Neural cell (in vitro differentiated cells): ENCODE data around the gene ZNF346. TPM values are rescaled to one million over a fixed set of nuclear protein-coding genes. Genes with fewer than 3 reads are reported as not detected.
"Not testable (repeated sequence)": the region's sequence is repeated elsewhere in the genome, so short reads cannot be mapped to it uniquely, and the experiment has no call there.

Experiments
- H2AFZ ChIP-seq: fragments of 200-600, 300-800 bp; sonication (generic), shearing (Covaris generic); 2 replicates; pipeline ENCODE4 v1.6.0; 2014; ENCODE audit warnings: low read depth, mild to moderate bottlenecking, antibody characterized with exemption, low read length, moderate library complexity
- H3F3A ChIP-seq: fragments of 200-600 bp; shearing (Covaris generic); 2 replicates; pipeline ENCODE4 v1.6.1; 2016; ENCODE audit warnings: mild to moderate bottlenecking, moderate library complexity, mixed read lengths, antibody characterized with exemption, low read length; ENCODE audit not compliant: insufficient read depth, poor library complexity, severe bottlenecking
- H3K27ac ChIP-seq: fragments of 200-600, 300-800 bp; sonication (generic), shearing (Covaris generic); 2 replicates; pipeline ENCODE4 v1.5.1; 2014; ENCODE audit warnings: mild to moderate bottlenecking, low read length, moderate library complexity
- H3K27me3 ChIP-seq: fragments of 300-800, 200-600 bp; sonication (generic), shearing (Covaris generic); 2 replicates; pipeline ENCODE4 v1.6.0; 2014; ENCODE audit warnings: mild to moderate bottlenecking, low read depth, low read length, moderate library complexity; ENCODE audit not compliant: insufficient read depth
- H3K36me3 ChIP-seq: fragments of 300-800, 200-600 bp; sonication (generic), shearing (Covaris generic); 2 replicates; pipeline ENCODE4 v1.5.1; 2014; ENCODE audit warnings: mild to moderate bottlenecking, antibody characterized with exemption, low read length, moderate library complexity; ENCODE audit not compliant: insufficient read depth
- H3K4me2 ChIP-seq: fragments of 300-800, 200-600 bp; sonication (generic), shearing (Covaris generic); 2 replicates; pipeline ENCODE4 v1.6.0; 2014; ENCODE audit warnings: mild to moderate bottlenecking, low read length
- H3K4me3 ChIP-seq: fragments of 300-800, 200-600 bp; sonication (generic), shearing (Covaris generic); 2 replicates; pipeline ENCODE4 v1.5.1; 2014; ENCODE audit warnings: mild to moderate bottlenecking, low read length, moderate library complexity
- H3K79me2 ChIP-seq: fragments of 200-600 bp; shearing (Covaris generic); replicated peaks from 2 replicates; pipeline ENCODE4 v1.6.0; 2014; ENCODE audit warnings: mild to moderate bottlenecking, low read length, moderate library complexity; ENCODE audit not compliant: insufficient read depth
- H3K9ac ChIP-seq: fragments of 300-800, 200-600 bp; sonication (generic), shearing (Covaris generic); 2 replicates; pipeline ENCODE4 v1.6.1; 2016; ENCODE audit warnings: mild to moderate bottlenecking, low read length, mixed read lengths
- H3K9me2 ChIP-seq: fragments of 200-600 bp; shearing (Covaris generic); 2 replicates; pipeline ENCODE4 v1.6.1; 2016; ENCODE audit warnings: mild to moderate bottlenecking, low read length, mixed read lengths; ENCODE audit not compliant: insufficient read depth
- H3K9me3 ChIP-seq: fragments of 200-600, 300-800 bp; sonication (generic), shearing (Covaris generic); 2 replicates; pipeline ENCODE4 v1.6.1; 2016; ENCODE audit warnings: mild to moderate bottlenecking, mixed run types, low read length, moderate library complexity, mixed read lengths
- H4K20me1 ChIP-seq: fragments of 200-600 bp; shearing (Covaris generic); 2 replicates; pipeline ENCODE4 v1.6.1; 2016; ENCODE audit warnings: mild to moderate bottlenecking, mixed run types; ENCODE audit not compliant: insufficient read depth
- EP300 ChIP-seq: fragments of 450-650 bp; conservative IDR thresholded peaks from 2 replicates; pipeline ENCODE4 v1.6.1; 2014; ENCODE audit warnings: antibody characterized with exemption, mild to moderate bottlenecking, moderate library complexity; ENCODE audit not compliant: poor library complexity, severe bottlenecking
- EZH2 ChIP-seq: fragments of 200-600, 300-800 bp; shearing (Covaris generic), sonication (generic); IDR thresholded peaks from 2 replicates; pipeline ENCODE4 v1.6.1; 2014; ENCODE audit warnings: antibody characterized with exemption, low read length, borderline replicate concordance, mild to moderate bottlenecking; ENCODE audit not compliant: insufficient read depth, poor library complexity, severe bottlenecking
- MXI1 ChIP-seq: fragments of 450-650 bp; conservative IDR thresholded peaks from 2 replicates; pipeline ENCODE4 v1.6.1; 2014; ENCODE audit warnings: antibody characterized with exemption, mild to moderate bottlenecking; ENCODE audit not compliant: poor library complexity, severe bottlenecking
- POLR2AphosphoS5 ChIP-seq: IDR thresholded peaks from 2 replicates; pipeline ENCODE4 v1.6.1; 2012
- RAD21 ChIP-seq: fragments of 450-650 bp; conservative IDR thresholded peaks from 2 replicates; pipeline ENCODE4 v1.6.1; 2014; ENCODE audit warnings: antibody characterized with exemption, mild to moderate bottlenecking, moderate library complexity
- SMC3 ChIP-seq: fragments of 450-650 bp; conservative IDR thresholded peaks from 2 replicates; pipeline ENCODE4 v1.6.1; 2014; ENCODE audit warnings: antibody characterized with exemption, mild to moderate bottlenecking, moderate library complexity; ENCODE audit not compliant: poor library complexity
- TAF1 ChIP-seq: IDR thresholded peaks from 2 replicates; pipeline ENCODE4 v1.6.1; 2012; ENCODE audit warnings: low read depth
- polyA plus RNA-seq: library from polyadenylated mRNA; depleted of rRNA; stranded (reverse); fragments of >200 nt; gene quantifications from 2 replicates; pipeline ENCODE4 v1.2.3, GENCODE V29; 2014
- TF ChIP-seq, protein P1 (sequence below): IDR thresholded peaks from 2 replicates; pipeline ENCODE4 v1.6.1; 2012; ENCODE audit warnings: borderline replicate concordance
- TF ChIP-seq, protein P2 (sequence below): fragments of 450-650 bp; IDR thresholded peaks from 2 replicates; pipeline ENCODE4 v1.5.1; 2014; ENCODE audit warnings: antibody characterized with exemption, mild to moderate bottlenecking, moderate library complexity; ENCODE audit not compliant: poor library complexity, severe bottlenecking

Gene ZNF346
- polyA plus RNA-seq, 1 donor from 2014 or later, result 40.1 TPM

DNA sequence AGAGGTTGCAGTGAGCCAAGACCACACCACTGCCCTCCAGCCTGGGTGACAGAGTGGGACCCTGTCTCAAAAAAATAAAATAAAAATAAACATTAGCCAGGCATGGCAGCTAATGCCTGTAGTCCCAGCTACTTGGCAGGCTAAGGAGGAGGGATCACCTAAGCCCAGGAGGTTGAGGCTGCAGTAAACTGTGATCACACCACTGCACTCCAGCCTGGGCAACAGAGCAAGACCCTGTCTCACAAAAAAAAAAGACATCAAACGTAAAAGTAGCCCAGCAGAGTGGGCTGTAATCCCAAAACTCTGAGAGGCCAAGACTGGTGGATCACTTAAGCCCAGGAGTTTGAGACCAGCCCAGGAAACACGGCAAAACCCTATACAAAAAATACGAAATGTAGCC, 34.9 kb upstream of the ZNF346 start:
- TF ChIP-seq, protein P1, sequence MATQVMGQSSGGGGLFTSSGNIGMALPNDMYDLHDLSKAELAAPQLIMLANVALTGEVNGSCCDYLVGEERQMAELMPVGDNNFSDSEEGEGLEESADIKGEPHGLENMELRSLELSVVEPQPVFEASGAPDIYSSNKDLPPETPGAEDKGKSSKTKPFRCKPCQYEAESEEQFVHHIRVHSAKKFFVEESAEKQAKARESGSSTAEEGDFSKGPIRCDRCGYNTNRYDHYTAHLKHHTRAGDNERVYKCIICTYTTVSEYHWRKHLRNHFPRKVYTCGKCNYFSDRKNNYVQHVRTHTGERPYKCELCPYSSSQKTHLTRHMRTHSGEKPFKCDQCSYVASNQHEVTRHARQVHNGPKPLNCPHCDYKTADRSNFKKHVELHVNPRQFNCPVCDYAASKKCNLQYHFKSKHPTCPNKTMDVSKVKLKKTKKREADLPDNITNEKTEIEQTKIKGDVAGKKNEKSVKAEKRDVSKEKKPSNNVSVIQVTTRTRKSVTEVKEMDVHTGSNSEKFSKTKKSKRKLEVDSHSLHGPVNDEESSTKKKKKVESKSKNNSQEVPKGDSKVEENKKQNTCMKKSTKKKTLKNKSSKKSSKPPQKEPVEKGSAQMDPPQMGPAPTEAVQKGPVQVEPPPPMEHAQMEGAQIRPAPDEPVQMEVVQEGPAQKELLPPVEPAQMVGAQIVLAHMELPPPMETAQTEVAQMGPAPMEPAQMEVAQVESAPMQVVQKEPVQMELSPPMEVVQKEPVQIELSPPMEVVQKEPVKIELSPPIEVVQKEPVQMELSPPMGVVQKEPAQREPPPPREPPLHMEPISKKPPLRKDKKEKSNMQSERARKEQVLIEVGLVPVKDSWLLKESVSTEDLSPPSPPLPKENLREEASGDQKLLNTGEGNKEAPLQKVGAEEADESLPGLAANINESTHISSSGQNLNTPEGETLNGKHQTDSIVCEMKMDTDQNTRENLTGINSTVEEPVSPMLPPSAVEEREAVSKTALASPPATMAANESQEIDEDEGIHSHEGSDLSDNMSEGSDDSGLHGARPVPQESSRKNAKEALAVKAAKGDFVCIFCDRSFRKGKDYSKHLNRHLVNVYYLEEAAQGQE, result no peak
- no peak for TF ChIP-seq TAF1
- TF ChIP-seq, protein P2, sequence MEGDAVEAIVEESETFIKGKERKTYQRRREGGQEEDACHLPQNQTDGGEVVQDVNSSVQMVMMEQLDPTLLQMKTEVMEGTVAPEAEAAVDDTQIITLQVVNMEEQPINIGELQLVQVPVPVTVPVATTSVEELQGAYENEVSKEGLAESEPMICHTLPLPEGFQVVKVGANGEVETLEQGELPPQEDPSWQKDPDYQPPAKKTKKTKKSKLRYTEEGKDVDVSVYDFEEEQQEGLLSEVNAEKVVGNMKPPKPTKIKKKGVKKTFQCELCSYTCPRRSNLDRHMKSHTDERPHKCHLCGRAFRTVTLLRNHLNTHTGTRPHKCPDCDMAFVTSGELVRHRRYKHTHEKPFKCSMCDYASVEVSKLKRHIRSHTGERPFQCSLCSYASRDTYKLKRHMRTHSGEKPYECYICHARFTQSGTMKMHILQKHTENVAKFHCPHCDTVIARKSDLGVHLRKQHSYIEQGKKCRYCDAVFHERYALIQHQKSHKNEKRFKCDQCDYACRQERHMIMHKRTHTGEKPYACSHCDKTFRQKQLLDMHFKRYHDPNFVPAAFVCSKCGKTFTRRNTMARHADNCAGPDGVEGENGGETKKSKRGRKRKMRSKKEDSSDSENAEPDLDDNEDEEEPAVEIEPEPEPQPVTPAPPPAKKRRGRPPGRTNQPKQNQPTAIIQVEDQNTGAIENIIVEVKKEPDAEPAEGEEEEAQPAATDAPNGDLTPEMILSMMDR, result no peak
- TF ChIP-seq EP300, result no peak
- TF ChIP-seq EZH2, result no peak
- no peak for TF ChIP-seq RAD21
- TF ChIP-seq MXI1, result no peak
- no peak for TF ChIP-seq SMC3
- TF ChIP-seq POLR2AphosphoS5, result no peak
- no peaks in the 10 kb centered on the region for H4K20me1 ChIP-seq
- H3K4me3 ChIP-seq, result no peak overlapping the region
- no peaks in the 10 kb centered on the region for H3K36me3 ChIP-seq
- H3K27me3 ChIP-seq, result no peaks in the 10 kb centered on the region
- H3K27ac ChIP-seq, result no peak overlapping the region
- H3K9me3 ChIP-seq, result no peaks in the 10 kb centered on the region
- no peak overlapping the region for H3K9ac ChIP-seq
- no peaks in the 10 kb centered on the region for H3K9me2 ChIP-seq
- no peak overlapping the region for H2AFZ ChIP-seq
- no peak overlapping the region for H3K4me2 ChIP-seq
- H3F3A ChIP-seq, result no peaks in the 10 kb centered on the region
- peaks cover 54% of the 10 kb centered on the region for H3K79me2 ChIP-seq

DNA sequence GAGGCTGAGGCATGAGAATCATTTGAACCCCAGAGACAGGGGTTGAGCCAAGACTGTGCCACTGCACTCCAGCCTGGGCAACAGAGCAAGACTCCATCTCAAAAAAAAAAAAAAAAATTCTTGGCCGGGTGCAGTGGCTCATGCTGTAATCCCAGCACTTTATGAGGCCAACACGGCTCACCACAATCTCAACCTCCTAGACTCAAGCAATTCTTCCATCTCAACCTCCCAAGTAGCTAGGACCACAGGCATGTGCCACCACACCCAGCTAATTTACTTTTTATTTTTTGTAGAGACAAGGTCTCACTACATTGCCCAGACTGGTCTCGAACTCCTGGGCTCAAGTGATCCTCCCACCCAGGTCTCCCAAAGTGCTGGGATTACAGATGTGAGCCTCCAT, 29.4 kb upstream of the ZNF346 start:
- H3K27ac ChIP-seq, H3K27me3 ChIP-seq, H3K4me2 ChIP-seq, H2AFZ ChIP-seq, H3K4me3 ChIP-seq, H3K9me3 ChIP-seq, H4K20me1 ChIP-seq, H3K36me3 ChIP-seq, H3K9ac ChIP-seq, H3K9me2 ChIP-seq, H3F3A ChIP-seq: not testable (repeated sequence)
- peaks cover 67% of the 10 kb centered on the region for H3K79me2 ChIP-seq

DNA sequence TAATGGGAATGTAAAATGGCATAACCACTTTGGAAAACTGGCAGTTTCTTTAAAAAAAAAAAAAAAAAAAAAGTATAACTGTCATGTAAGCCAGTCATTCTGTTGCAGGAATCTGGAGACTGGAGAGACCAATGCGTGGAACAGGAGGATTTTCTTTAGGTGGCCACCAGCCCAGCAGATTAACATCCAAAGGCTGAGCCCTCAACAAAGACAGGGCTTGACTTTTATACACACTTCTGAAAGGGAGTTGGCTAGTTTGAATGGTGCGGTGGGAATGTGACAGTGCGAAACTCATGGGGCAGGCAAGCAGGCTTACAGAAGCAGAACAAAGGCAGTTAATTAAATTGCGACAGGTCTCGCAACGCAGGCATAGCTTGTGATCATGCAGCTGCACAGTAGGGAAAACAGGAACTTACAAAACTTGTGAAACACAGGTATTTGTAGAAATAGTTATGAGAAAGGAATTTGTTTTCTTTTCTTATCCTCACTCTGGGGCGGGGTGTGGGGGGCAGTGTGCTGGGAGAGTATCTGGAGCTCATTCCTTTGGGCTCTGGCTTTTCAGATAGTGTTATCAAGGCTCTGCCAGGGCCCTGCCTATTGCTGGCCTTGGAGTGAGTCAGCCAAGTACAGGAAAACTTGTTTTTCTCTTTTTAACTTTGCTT, 27.9 kb upstream of the ZNF346 start:
- Histone ChIP-seq H4K20me1 (no peaks in the 10 kb centered on the region), H3F3A (no peaks in the 10 kb centered on the region), H2AFZ (no peak overlapping the region), H3K36me3 (no peaks in the 10 kb centered on the region), H3K79me2 (peaks cover 67% of the 10 kb centered on the region), H3K9me3 (no peaks in the 10 kb centered on the region), H3K27ac (no peak overlapping the region), H3K4me3 (no peak overlapping the region), H3K9me2 (no peaks in the 10 kb centered on the region), H3K27me3 (no peaks in the 10 kb centered on the region), H3K4me2 (no peak overlapping the region), H3K9ac (no peak overlapping the region)
- TF ChIP-seq, protein P2, result no peak
- TF ChIP-seq TAF1 (no peak), MXI1 (no peak), POLR2AphosphoS5 (no peak)
